ENCODE measurements around the gene EIF2S1. TPM values are rescaled to one million over a fixed set of nuclear protein-coding genes. Genes with fewer than 3 reads are reported as not detected.

The EIF2S1 gene
- total and polyA plus RNA-seq, 2 of the 13 experiments (the other 11 are each of a cell fraction or from before 2014, with no cell fraction given) = 49.1 to 246 TPM

GRCh38 chr14:67429510-67430205 lies 69.5 kb downstream of the EIF2S1 start:
- Histone ChIP-seq H3K4me2 (ENCODE audit: low read depth, low read length) (no peak overlapping the region), H3K4me1 (ENCODE audit: insufficient read depth, low read length) (peaks cover 32% of the 10 kb centered on the region), H2AFZ (ENCODE audit: low read length) (no peak overlapping the region), H3K36me3 (replicated peaks in 1 of 2; ENCODE audit: control insufficient read depth in 1 of 2, insufficient read depth in 2 of 2, low read length in 2 of 2) (no peaks in the 10 kb centered on the region), H3K9ac (ENCODE audit: insufficient read depth, low read depth, low read length) (no peak overlapping the region), H3K79me2 (ENCODE audit: insufficient read depth, low read length) (no peaks in the 10 kb centered on the region), H4K20me1 (ENCODE audit: insufficient read depth, low read length) (no peaks in the 10 kb centered on the region), H3K27me3 (ENCODE audit: control insufficient read depth in 1 of 2, insufficient read depth in 2 of 2, low read length in 2 of 2) (peaks cover 0 to 19% of the 10 kb centered on the region in 2 experiments; a peak in 3 of 5 replicates), H3K27ac (ENCODE audit: extremely low read length, insufficient read depth, low read length) (no peak overlapping the region), H3K9me3 (ENCODE audit: low read length) (no peaks in the 10 kb centered on the region), H3K4me3 (replicated peaks in 1 of 3; ENCODE audit: insufficient read depth in 1 of 3, low read depth in 2 of 3, low read length in 3 of 3) (no peak overlapping the region)
- 21% methylated on average over 6 of the region's 9 CpGs for WGBS (ENCODE audit: low lambda C conversion rate)
- FAIRE-seq = no peak
- ChIA-PET POLR2A (no interaction called here), CTCF (ENCODE audit: low intra/inter-chr PET ratio, low total read pairs) (no interaction called here)
- ATAC-seq = no peak
- in situ Hi-C loops (cut with HindIII; ENCODE audit: extremely low pct_ligation_motif_present, low pct_unique_long_range_greater_than_20kb) (no loop called here), intact Hi-C loops (cut with micrococcal nuclease; ENCODE audit: unreplicated experiment) (loop anchor here (5.0 to 10.0 kb wide), 3 partner anchors 98 to 275 kb away; partner anchors contain the start of gene RDH12)
- no TSS peak for BruUV-seq (replicated peaks)
- no peak for DNase-seq (ENCODE audit: low spot score)
- TF ChIP-seq SMC3 (IDR thresholded peaks at IDR 0.05; ENCODE audit: low read length) = no peak
- TF ChIP-seq, protein P1, sequence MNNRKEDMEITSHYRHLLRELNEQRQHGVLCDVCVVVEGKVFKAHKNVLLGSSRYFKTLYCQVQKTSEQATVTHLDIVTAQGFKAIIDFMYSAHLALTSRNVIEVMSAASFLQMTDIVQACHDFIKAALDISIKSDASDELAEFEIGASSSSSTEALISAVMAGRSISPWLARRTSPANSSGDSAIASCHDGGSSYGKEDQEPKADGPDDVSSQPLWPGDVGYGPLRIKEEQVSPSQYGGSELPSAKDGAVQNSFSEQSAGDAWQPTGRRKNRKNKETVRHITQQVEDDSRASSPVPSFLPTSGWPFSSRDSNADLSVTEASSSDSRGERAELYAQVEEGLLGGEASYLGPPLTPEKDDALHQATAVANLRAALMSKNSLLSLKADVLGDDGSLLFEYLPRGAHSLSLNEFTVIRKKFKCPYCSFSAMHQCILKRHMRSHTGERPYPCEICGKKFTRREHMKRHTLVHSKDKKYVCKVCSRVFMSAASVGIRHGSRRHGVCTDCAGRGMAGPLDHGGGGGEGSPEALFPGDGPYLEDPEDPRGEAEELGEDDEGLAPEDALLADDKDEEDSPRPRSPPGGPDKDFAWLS (CRISPR knock-in tag; IDR thresholded peaks at IDR 0.05; ENCODE audit: borderline replicate concordance) = no peak
- TF ChIP-seq CREBL2 (CRISPR knock-in tag; IDR thresholded peaks at IDR 0.05; ENCODE audit: borderline replicate concordance) = no peak
- no peak for TF ChIP-seq TBX2 (CRISPR knock-in tag; IDR thresholded peaks at IDR 0.05; ENCODE audit: borderline replicate concordance)
- TF ChIP-seq ZBTB33 (CRISPR knock-in tag; IDR thresholded peaks at IDR 0.05) = no peak
- TF ChIP-seq HNF4G (IDR thresholded peaks at IDR 0.05; ENCODE audit: borderline replicate concordance, low read depth, low read length) = no peak
- TF ChIP-seq HNF4G (CRISPR knock-in tag; IDR thresholded peaks at IDR 0.05; ENCODE audit: borderline replicate concordance, low read depth) = no peak
- no peak for TF ChIP-seq ZNF3 (CRISPR knock-in tag; IDR thresholded peaks at IDR 0.05)
- no peak for TF ChIP-seq ZNF660 (CRISPR knock-in tag; IDR thresholded peaks at IDR 0.05; ENCODE audit: borderline replicate concordance, low read depth)
- no peak for TF ChIP-seq NCOA5 (CRISPR knock-in tag; IDR thresholded peaks at IDR 0.05)
- TF ChIP-seq SRY (CRISPR knock-in tag; IDR thresholded peaks at IDR 0.05) = no peak
- no peak for TF ChIP-seq ZBTB7B (CRISPR knock-in tag; IDR thresholded peaks at IDR 0.05)
- TF ChIP-seq MBD4 (IDR thresholded peaks at IDR 0.05; ENCODE audit: borderline replicate concordance, low read length) = no peak
- TF ChIP-seq CAMTA2 (CRISPR knock-in tag; IDR thresholded peaks at IDR 0.05; ENCODE audit: borderline replicate concordance) = no peak
- no peak for TF ChIP-seq REST (IDR thresholded peaks at IDR 0.05; ENCODE audit: borderline replicate concordance in 1 of 2, low read depth in 1 of 2, low read length in 2 of 2)
- no peak for TF ChIP-seq ZNF343 (CRISPR knock-in tag; IDR thresholded peaks at IDR 0.05)
- no peak for TF ChIP-seq KDM1A (CRISPR knock-in tag; IDR thresholded peaks at IDR 0.05)
